Measurements from ENCODE around the gene UBE2J1. TPM values are rescaled to one million over a fixed set of nuclear protein-coding genes. Genes with fewer than 3 reads are reported as not detected.
"Not testable (repeated sequence)": the region's sequence is repeated elsewhere in the genome, so short reads cannot be mapped to it uniquely, and the experiment has no call there.

UBE2J1 gene
- total RNA-seq, 1 experiment from 2014 or later = 23.3 TPM

DNA sequence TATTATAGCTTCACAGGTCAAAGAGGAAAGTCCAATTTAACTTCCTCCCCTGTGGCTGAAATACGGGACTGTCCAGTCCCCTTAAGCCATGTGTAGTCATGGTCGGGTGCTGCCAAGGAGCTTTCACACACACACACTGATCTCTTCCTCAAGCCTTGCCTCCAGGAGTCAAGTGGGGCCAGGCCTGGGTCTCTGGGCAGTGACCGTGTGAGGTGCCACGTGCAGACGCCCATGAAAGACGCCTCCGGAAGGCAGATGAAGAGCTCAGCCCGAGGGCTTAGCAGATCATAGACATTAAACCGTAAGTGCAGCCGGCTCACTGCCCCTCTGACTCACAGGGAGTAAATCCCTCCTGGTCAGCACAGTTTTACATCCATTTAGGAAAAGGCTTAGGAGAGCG lies 41.6 kb downstream of the UBE2J1 start:
- Histone ChIP-seq H4K20me1 (ENCODE audit: insufficient read depth) (no peaks in the 10 kb centered on the region), H3K4me1 (ENCODE audit: control insufficient read depth in 1 of 2, insufficient read depth in 2 of 2, low read length in 2 of 2) (peaks cover 5 to 22% of the 10 kb centered on the region in 2 experiments; a peak in 2 of 4 replicates), H3K9me2 (ENCODE audit: insufficient read depth) (no peaks in the 10 kb centered on the region), H3K27ac (ENCODE audit: low read depth, low read length) (no peak overlapping the region), H3K27me3 (ENCODE audit: insufficient read depth, low read length) (no peaks in the 10 kb centered on the region), H3K79me2 (ENCODE audit: insufficient read depth, low read length) (no peaks in the 10 kb centered on the region), H3K4me3 (replicated peaks in 1 of 2; ENCODE audit: low read depth in 1 of 2, low read length in 2 of 2) (no peak overlapping the region), H3K4me2 (ENCODE audit: low read length) (no peak overlapping the region), H3K9me3 (ENCODE audit: control insufficient read depth in 1 of 2, insufficient read depth in 1 of 2, low read depth in 1 of 2, low read length in 2 of 2) (no peaks in the 10 kb centered on the region), H2AFZ (ENCODE audit: low read depth, low read length, poor library complexity, severe bottlenecking) (no peak overlapping the region), H3K9ac (ENCODE audit: low read length) (no peak overlapping the region), H3K36me3 (ENCODE audit: control insufficient read depth in 1 of 2, insufficient read depth in 2 of 2, low read length in 2 of 2) (no peaks in the 10 kb centered on the region)
- ChIA-PET RAD21 (ENCODE audit: low non-redundant PET in 1 of 2, low total read pairs in 2 of 2, uncharacterized antibody in 2 of 2, unreplicated experiment in 2 of 2) (no interaction called here), CTCF (no interaction called here), POLR2A (no interaction called here)
- no peak for DNase-seq (ENCODE audit: low read depth, low spot score)
- ATAC-seq = no peak; the same call in 1 of the 2 replicates
- TF ChIP-seq, protein P1, sequence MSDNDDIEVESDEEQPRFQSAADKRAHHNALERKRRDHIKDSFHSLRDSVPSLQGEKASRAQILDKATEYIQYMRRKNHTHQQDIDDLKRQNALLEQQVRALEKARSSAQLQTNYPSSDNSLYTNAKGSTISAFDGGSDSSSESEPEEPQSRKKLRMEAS (IDR thresholded peaks at IDR 0.05) = peak; percentile 59
- TF ChIP-seq TCF7L2 (IDR thresholded peaks at IDR 0.05; ENCODE audit: borderline replicate concordance, extremely low read depth, insufficient read depth, insufficient read length) (peak; percentile 39), JUND (IDR thresholded peaks at IDR 0.05) (peak; percentile 11; the same call in 1 of the 2 replicates), ZFX (IDR thresholded peaks at IDR 0.05) (no peak)
- BruUV-seq (replicated peaks) = no TSS peak
- intact Hi-C loops (cut with micrococcal nuclease) = no loop called here

DNA sequence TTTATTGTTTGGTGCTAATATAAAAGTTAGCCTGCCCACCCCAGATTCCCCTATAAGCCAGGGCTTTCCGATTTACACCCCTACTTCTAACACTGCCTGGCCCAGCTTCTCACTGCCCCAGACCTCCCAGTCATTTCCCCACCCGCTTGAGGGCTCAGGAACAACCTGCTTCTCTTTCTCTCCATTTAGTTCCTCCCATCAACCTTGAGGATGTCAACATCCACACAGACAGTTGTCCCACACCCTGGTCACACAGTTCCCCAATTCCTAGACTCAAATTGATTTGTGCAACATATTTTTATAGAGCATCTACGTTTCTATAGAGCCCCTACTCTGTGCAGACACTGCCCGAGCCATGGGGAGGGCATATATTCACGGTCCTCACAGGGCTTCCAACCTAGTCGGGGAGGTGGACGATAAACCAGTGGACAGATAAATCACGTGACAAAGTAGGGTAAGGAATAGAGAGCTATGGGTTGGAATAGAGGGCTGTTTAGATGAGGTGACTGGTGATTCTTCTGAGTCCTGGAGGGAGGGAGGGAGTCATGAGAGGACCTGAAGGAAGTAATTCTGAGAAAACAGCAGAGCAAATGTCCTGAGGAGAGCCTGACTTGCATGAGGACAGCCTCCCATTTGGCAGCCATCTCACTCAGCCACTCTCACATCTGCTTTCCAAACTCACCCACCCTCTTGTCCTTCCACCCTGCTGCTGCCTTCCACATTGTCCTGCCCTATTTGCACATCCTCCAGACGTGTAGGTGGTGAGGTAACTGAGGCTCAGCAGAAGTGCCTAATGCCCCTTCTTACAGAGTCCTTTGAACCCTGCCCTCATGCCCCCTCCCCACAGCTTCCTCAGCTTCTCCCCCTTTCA lies 43.8 kb downstream of the UBE2J1 start:
- H3K9me3 ChIP-seq (ENCODE audit: control insufficient read depth in 1 of 2, insufficient read depth in 1 of 2, low read depth in 1 of 2, low read length in 2 of 2) = no peaks in the 10 kb centered on the region; a peak in 1 of 4 replicates
- TF ChIP-seq, protein P2, sequence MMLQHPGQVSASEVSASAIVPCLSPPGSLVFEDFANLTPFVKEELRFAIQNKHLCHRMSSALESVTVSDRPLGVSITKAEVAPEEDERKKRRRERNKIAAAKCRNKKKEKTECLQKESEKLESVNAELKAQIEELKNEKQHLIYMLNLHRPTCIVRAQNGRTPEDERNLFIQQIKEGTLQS (IDR thresholded peaks at IDR 0.05) = no peak
- ChIA-PET POLR2A (no interaction called here), CTCF (no interaction called here), RAD21 (ENCODE audit: low non-redundant PET in 1 of 2, low total read pairs in 2 of 2, uncharacterized antibody in 2 of 2, unreplicated experiment in 2 of 2) (no interaction called here)
- H3K4me3 ChIP-seq (replicated peaks in 1 of 2; ENCODE audit: low read depth in 1 of 2, low read length in 2 of 2) = no peak overlapping the region
- ATAC-seq (no peak), DNase-seq (ENCODE audit: low read depth, low spot score) (no peak)
- H3K27me3 ChIP-seq (ENCODE audit: insufficient read depth, low read length) = no peaks in the 10 kb centered on the region
- no peaks in the 10 kb centered on the region for H3K9me2 ChIP-seq (ENCODE audit: insufficient read depth)
- H3K9ac ChIP-seq (ENCODE audit: low read length) = no peak overlapping the region
- H3K4me2 ChIP-seq (ENCODE audit: low read length) = no peak overlapping the region
- no TSS peak for BruUV-seq (replicated peaks)
- peaks cover 5 to 22% of the 10 kb centered on the region in 2 experiments; a peak in 2 of 4 replicates for H3K4me1 ChIP-seq (ENCODE audit: control insufficient read depth in 1 of 2, insufficient read depth in 2 of 2, low read length in 2 of 2)
- H3K27ac ChIP-seq (ENCODE audit: low read depth, low read length) = no peak overlapping the region
- no peak overlapping the region for H2AFZ ChIP-seq (ENCODE audit: low read depth, low read length, poor library complexity, severe bottlenecking)
- intact Hi-C loops (cut with micrococcal nuclease) = no loop called here
- no peaks in the 10 kb centered on the region for H4K20me1 ChIP-seq (ENCODE audit: insufficient read depth)
- H3K36me3 ChIP-seq (ENCODE audit: control insufficient read depth in 1 of 2, insufficient read depth in 2 of 2, low read length in 2 of 2) = no peaks in the 10 kb centered on the region
- H3K79me2 ChIP-seq (ENCODE audit: insufficient read depth, low read length) = no peaks in the 10 kb centered on the region

DNA sequence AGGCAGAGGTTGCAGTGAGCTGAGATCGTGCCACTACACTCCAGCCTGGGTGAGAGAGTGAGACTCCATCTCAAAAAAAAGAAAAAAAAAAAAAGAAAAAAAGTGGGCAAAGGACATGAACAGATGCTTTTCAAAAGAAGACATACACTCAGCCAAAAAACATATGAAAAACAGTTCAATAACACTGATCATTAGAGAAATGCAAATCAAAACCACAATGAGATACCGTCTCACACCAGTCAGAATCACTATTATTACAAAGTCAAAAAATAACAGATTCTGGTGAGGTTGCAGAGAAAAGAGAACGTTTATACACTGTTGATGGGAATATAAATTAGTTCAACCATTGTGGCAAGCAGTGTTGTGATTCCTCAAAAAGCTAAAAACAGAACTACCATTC lies 48.0 kb downstream of the UBE2J1 start:
- H2AFZ ChIP-seq (ENCODE audit: low read depth, low read length, poor library complexity, severe bottlenecking); DNase-seq (ENCODE audit: low read depth, low spot score); H3K27me3 ChIP-seq (ENCODE audit: insufficient read depth, low read length); CTCF ChIA-PET; BruUV-seq (replicated peaks); ATAC-seq; H3K4me2 ChIP-seq (ENCODE audit: low read length); H3K9ac ChIP-seq (ENCODE audit: low read length); H3K4me1 ChIP-seq (ENCODE audit: control insufficient read depth in 1 of 2, insufficient read depth in 2 of 2, low read length in 2 of 2); intact Hi-C loops (cut with micrococcal nuclease); H4K20me1 ChIP-seq (ENCODE audit: insufficient read depth); H3K27ac ChIP-seq (ENCODE audit: low read depth, low read length); H3K9me2 ChIP-seq (ENCODE audit: insufficient read depth); H3K36me3 ChIP-seq (ENCODE audit: control insufficient read depth in 1 of 2, insufficient read depth in 2 of 2, low read length in 2 of 2); H3K4me3 ChIP-seq (replicated peaks in 1 of 2; ENCODE audit: low read depth in 1 of 2, low read length in 2 of 2); H3K79me2 ChIP-seq (ENCODE audit: insufficient read depth, low read length); H3K9me3 ChIP-seq (ENCODE audit: control insufficient read depth in 1 of 2, insufficient read depth in 1 of 2, low read depth in 1 of 2, low read length in 2 of 2); POLR2A ChIA-PET: not testable (repeated sequence)
- RAD21 ChIA-PET (ENCODE audit: low non-redundant PET in 1 of 2, low total read pairs in 2 of 2, uncharacterized antibody in 2 of 2, unreplicated experiment in 2 of 2) = interaction anchor here in 1 of 2 experiments (0.6 kb wide), 1 partner anchor 227 kb away, joined by 4 read pairs; no protein-coding TSS in a partner anchor
